Measurements from ENCODE around the gene RNU11.

GRCh38 chr1:28602536-28603439 is 45.6 kb upstream of the RNU11 start:
- TF ChIP-seq, protein P1, sequence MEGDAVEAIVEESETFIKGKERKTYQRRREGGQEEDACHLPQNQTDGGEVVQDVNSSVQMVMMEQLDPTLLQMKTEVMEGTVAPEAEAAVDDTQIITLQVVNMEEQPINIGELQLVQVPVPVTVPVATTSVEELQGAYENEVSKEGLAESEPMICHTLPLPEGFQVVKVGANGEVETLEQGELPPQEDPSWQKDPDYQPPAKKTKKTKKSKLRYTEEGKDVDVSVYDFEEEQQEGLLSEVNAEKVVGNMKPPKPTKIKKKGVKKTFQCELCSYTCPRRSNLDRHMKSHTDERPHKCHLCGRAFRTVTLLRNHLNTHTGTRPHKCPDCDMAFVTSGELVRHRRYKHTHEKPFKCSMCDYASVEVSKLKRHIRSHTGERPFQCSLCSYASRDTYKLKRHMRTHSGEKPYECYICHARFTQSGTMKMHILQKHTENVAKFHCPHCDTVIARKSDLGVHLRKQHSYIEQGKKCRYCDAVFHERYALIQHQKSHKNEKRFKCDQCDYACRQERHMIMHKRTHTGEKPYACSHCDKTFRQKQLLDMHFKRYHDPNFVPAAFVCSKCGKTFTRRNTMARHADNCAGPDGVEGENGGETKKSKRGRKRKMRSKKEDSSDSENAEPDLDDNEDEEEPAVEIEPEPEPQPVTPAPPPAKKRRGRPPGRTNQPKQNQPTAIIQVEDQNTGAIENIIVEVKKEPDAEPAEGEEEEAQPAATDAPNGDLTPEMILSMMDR (IDR thresholded peaks at IDR 0.05) = peak; percentile 18 to 80 (median 64)
- no peak for TF ChIP-seq POLR2A (IDR thresholded peaks at IDR 0.05)

Data from body of pancreas (tissue), 4 donors.